Endometrium (tissue), 2 donors: ENCODE results near the gene GNAT2.
A peak's percentile ranks its signal among the peaks of the same experiment; 100 is the strongest.
"Not testable (repeated sequence)": the region's sequence is repeated elsewhere in the genome, so short reads cannot be mapped to it uniquely, and the experiment has no call there.

Experiments
- FAIRE-seq: peaks from 2 replicates; lab custom pipeline; 2012; peaks lifted over from hg19 to GRCh38; lab: Jason Lieb, UNC
- donor health status: control.
- donor health status: control.

Gene GNAT2

GRCh38 chr1:109619576-109620400 is at the start of gene GNAT2, which contains the start of gene AMPD2:
Gene GNAT2, minus strand, starts transcription at chr1:109619616. Its CDS starts 6,746 bp downstream, at chr1:109612870.
Gene AMPD2, plus strand, starts transcription at chr1:109619837. Its CDS starts 1,339 bp downstream, at chr1:109621176.
- no peak for FAIRE-seq

- FAIRE-seq, result no peak
Observed at GRCh38 chr1:109668123-109668775, 48.8 kb upstream of the GNAT2 start.

- no peak for FAIRE-seq
Observed at GRCh38 chr1:109667452-109668122, 48.2 kb upstream of the GNAT2 start, which contains the start of gene GSTM2. Gene GSTM2, plus strand, starts transcription at chr1:109668057. Its CDS starts 59 bp downstream, at chr1:109668116.

GRCh38 chr1:109664671-109665070 is 45.3 kb upstream of the GNAT2 start:
- FAIRE-seq, result no peak

GRCh38 chr1:109661391-109661790 is 42.0 kb upstream of the GNAT2 start:
- FAIRE-seq, result no peak

GRCh38 chr1:109660691-109661026 is 41.2 kb upstream of the GNAT2 start:
- FAIRE-seq, result not testable (repeated sequence)

GRCh38 chr1:109659997-109660690 is 40.7 kb upstream of the GNAT2 start:
- FAIRE-seq, result no peak

GRCh38 chr1:109659145-109659544 is 39.7 kb upstream of the GNAT2 start:
- FAIRE-seq, result no peak

- FAIRE-seq, result no peak
Observed at GRCh38 chr1:109658533-109659042, 39.2 kb upstream of the GNAT2 start.

GRCh38 chr1:109657970-109658369 is 38.6 kb upstream of the GNAT2 start:
- no peak for FAIRE-seq

GRCh38 chr1:109657395-109657794 is 38.0 kb upstream of the GNAT2 start:
- FAIRE-seq, result no peak

GRCh38 chr1:109655615-109656519 is 36.5 kb upstream of the GNAT2 start, which contains the start of gene GSTM4:
Gene GSTM4, plus strand, starts transcription at chr1:109656099. Its CDS starts 291 bp downstream, at chr1:109656390.
- FAIRE-seq, result no peak

GRCh38 chr1:109654519-109654918 is 35.1 kb upstream of the GNAT2 start:
- FAIRE-seq, result no peak

- FAIRE-seq, result no peak
Observed at GRCh38 chr1:109653306-109653705, 33.9 kb upstream of the GNAT2 start.

- FAIRE-seq, result no peak
Observed at GRCh38 chr1:109652402-109652801, 33.0 kb upstream of the GNAT2 start.

- no peak for FAIRE-seq
Observed at GRCh38 chr1:109650609-109651008, 31.2 kb upstream of the GNAT2 start.

GRCh38 chr1:109649491-109649914 is 30.1 kb upstream of the GNAT2 start:
- peak; percentile 93 for FAIRE-seq

- FAIRE-seq, result no peak
Observed at GRCh38 chr1:109644670-109645069, 25.3 kb upstream of the GNAT2 start.

GRCh38 chr1:109643385-109644230 is 24.2 kb upstream of the GNAT2 start:
- FAIRE-seq, result no peak

- FAIRE-seq, result no peak
Observed at GRCh38 chr1:109642626-109643025, 23.2 kb upstream of the GNAT2 start.
